K562 (cell line): ENCODE results near the gene UBE2E2. TPM values are rescaled to one million over a fixed set of nuclear protein-coding genes. Genes with fewer than 3 reads are reported as not detected.

Experiments used
- ATAC-seq: fragments of 200-7000 bp; cut with Tn5 transposase; 3 replicates; pipeline ENCODE4 v1.9.1; 2020; ENCODE audit warnings: moderate library complexity
- BruUV-seq: library from RNA; stranded (reverse); fragments of 400-500 nt; replicated peaks from 2 replicates; lab custom pipeline; 2021; lab: Mats Ljungman, UMichigan
- CTCF ChIA-PET: fragments of 300-600 bp; formaldehyde crosslinking; extraction: SDS; loops from one replicate; lab custom pipeline; 2021; ENCODE audit warnings: low intra/inter-chr PET ratio; lab: Yijun Ruan, JAX
- POLR2A ChIA-PET: fragments of 300-600, 350-650 bp; sonication (Branson Sonifier 250); formaldehyde crosslinking; extraction: SDS; loops from one replicate; lab custom pipeline; 2021; ENCODE audit warnings: antibody characterized with exemption, inconsistent platforms; lab: Yijun Ruan, JAX
- DNase-seq, 4 experiments: peaks; one replicate each; pipeline versions ENCODE4 v3.0.0 to v3.0.0-alpha.2; 2011 to 2018; ENCODE audit warnings: low spot score in 3 of 4, mixed read lengths in 3 of 4; ENCODE audit errors: extremely low read depth in 1 of 4
- FAIRE-seq: peaks from 2 replicates; lab custom pipeline; 2011; peaks lifted over from hg19 to GRCh38; lab: Jason Lieb, UNC
- H2AFZ ChIP-seq: 2 replicates; pipeline ENCODE4 v1.6.0; 2011; ENCODE audit warnings: low read depth, low read length, control low read depth, inconsistent platforms
- H3K27ac ChIP-seq: fragments of 200-600 bp; 3 replicates; pipeline ENCODE4 v1.8.0; 2011; ENCODE audit warnings: low read depth, mild to moderate bottlenecking, control low read depth, inconsistent platforms, low read length, moderate library complexity, mixed read lengths; ENCODE audit errors: extremely low read depth
- H3K27me3 ChIP-seq, 2 experiments: fragments of 300-600 bp in 1 of 2; 2 replicates in 1 of 2; 3 replicates in 1 of 2; pipeline versions ENCODE4 v1.6.0 to v1.8.0; 2011; ENCODE audit warnings: inconsistent platforms in 2 of 2, low read length in 2 of 2, mild to moderate bottlenecking in 1 of 2, mixed read lengths in 1 of 2, moderate library complexity in 1 of 2; ENCODE audit not compliant: control insufficient read depth in 2 of 2, insufficient read depth in 2 of 2
- H3K36me3 ChIP-seq: fragments of 300-600 bp; 3 replicates; pipeline ENCODE4 v1.8.0; 2011; ENCODE audit warnings: mild to moderate bottlenecking, low read length, inconsistent platforms; ENCODE audit not compliant: control insufficient read depth, insufficient read depth
- H3K4me1 ChIP-seq, 2 experiments: fragments of 200-600 bp in 1 of 2; replicated peaks in 1 of 2; 2 replicates in 1 of 2; 3 replicates in 1 of 2; pipeline versions ENCODE4 v1.5.1 to v1.8.0; 2011; ENCODE audit warnings: inconsistent platforms in 2 of 2, low read length in 2 of 2, mild to moderate bottlenecking in 1 of 2, mixed read lengths in 1 of 2, moderate library complexity in 1 of 2; ENCODE audit not compliant: control insufficient read depth in 2 of 2, insufficient read depth in 2 of 2
- H3K4me2 ChIP-seq: 2 replicates; pipeline ENCODE4 v1.6.1; 2011; ENCODE audit warnings: low read length, control low read depth, inconsistent platforms, mixed read lengths; ENCODE audit not compliant: insufficient read depth
- H3K4me3 ChIP-seq: fragments of 200-600 bp; sonication (generic), shearing (Covaris generic); 2 replicates; pipeline ENCODE4 v1.5.1; 2016; ENCODE audit warnings: control low read depth, inconsistent platforms
- H3K79me2 ChIP-seq: fragments of 200-600 bp; 3 replicates; pipeline ENCODE4 v1.8.0; 2011; ENCODE audit warnings: low read length, inconsistent platforms; ENCODE audit not compliant: control insufficient read depth, insufficient read depth
- H3K9ac ChIP-seq, 2 experiments: 2 replicates each; pipeline versions ENCODE4 v1.6.0 to v1.6.1; 2011; ENCODE audit warnings: low read depth in 2 of 2, low read length in 2 of 2, control low read depth in 1 of 2, inconsistent platforms in 1 of 2, mild to moderate bottlenecking in 1 of 2, mixed read lengths in 1 of 2; ENCODE audit not compliant: insufficient read depth in 1 of 2
- H3K9me1 ChIP-seq: one replicate; pipeline ENCODE4 v1.6.0; 2011; ENCODE audit warnings: inconsistent platforms, mild to moderate bottlenecking, low read length, moderate library complexity; ENCODE audit not compliant: control insufficient read depth, insufficient read depth
- H3K9me3 ChIP-seq: replicated peaks from 2 replicates; pipeline ENCODE4 v1.5.1; 2011; ENCODE audit warnings: low read depth, low read length, inconsistent platforms; ENCODE audit not compliant: control insufficient read depth, insufficient read depth
- H4K20me1 ChIP-seq: replicated peaks from 2 replicates; pipeline ENCODE4 v1.6.1; 2011; ENCODE audit warnings: low read length, inconsistent platforms, mixed read lengths; ENCODE audit not compliant: control insufficient read depth, insufficient read depth
- NR4A1 ChIP-seq, 2 experiments: fragments of 250-450 bp in 1 of 2; fragments of 450-650 bp in 1 of 2; sonication (Bioruptor Pico) in 1 of 2; IDR thresholded peaks; 2 replicates each; pipeline versions ENCODE4 v1.4.0 to v1.6.1; 2016 to 2020; ENCODE audit warnings: mild to moderate bottlenecking in 2 of 2, missing compliant biosample characterization in 1 of 2, missing genetic modification characterization in 1 of 2, moderate library complexity in 1 of 2
- ZFP1 ChIP-seq: fragments of 450-650 bp; formaldehyde crosslinking; IDR thresholded peaks from 2 replicates; pipeline ENCODE4 v1.4.0; 2020; ENCODE audit warnings: mild to moderate bottlenecking, mixed read lengths
- WGBS: fragments of 100-300 bp; shearing (Covaris generic); methylation state at CpG from one replicate; pipeline ENCODE4 v1.1.6; 2016; ENCODE audit warnings: low coverage, mixed read lengths; ENCODE audit not compliant: insufficient coverage; ENCODE audit errors: missing lambda C conversion rate; 5-methylcytosine and 5-hydroxymethylcytosine counted together
- in situ Hi-C: fragments of 300-500 bp; cut with MboI; formaldehyde crosslinking; loops from 4 replicates; pipeline ENCODE4 v1.15.0; 2018; ENCODE audit warnings: inconsistent platforms, mixed read lengths
- intact Hi-C: fragments of 100-400 bp; cut with micrococcal nuclease; formaldehyde crosslinking; loops from 2 replicates; pipeline ENCODE4 v1.14.2; 2022
- polyA plus RNA-seq, 8 experiments: library from polyadenylated mRNA; depleted of rRNA in 4 of 8; stranded (reverse) in 5 of 8; unstranded in 3 of 8; fragments of >200 nt; fragmentation: Nextera tagmentation in 2 of 8; fragmentation: Illumina TruSeq in 1 of 8; extraction: Ambion mirVana in 2 of 8; extraction: Trizol in 1 of 8; gene quantifications; 2 replicates each; pipeline versions ENCODE4 v1.2.1 to v1.2.3, GENCODE V29; 2011 to 2014; ENCODE audit warnings: inconsistent platforms in 1 of 8, missing spikeins in 1 of 8
- total RNA-seq, 7 experiments: library from RNA; depleted of rRNA in 6 of 7; stranded (reverse); fragments of >200 nt in 6 of 7; fragmentation: Illumina TruSeq in 2 of 7; extraction: Trizol in 2 of 7; gene quantifications; 2 replicates each; pipeline versions ENCODE4 v1.2.1 to v1.2.3, GENCODE V29; 2011 to 2021; ENCODE audit warnings: low replicate concordance in 1 of 7
- TF ChIP-seq, protein P1 (sequence below): sonication (generic); formaldehyde crosslinking; IDR thresholded peaks from 2 replicates; pipeline ENCODE4 v1.8.0; 2022; ENCODE audit warnings: missing genetic modification reagents, mild to moderate bottlenecking, moderate library complexity, borderline replicate concordance
- TF ChIP-seq, protein P2 (sequence below): fragments of 450-650 bp; IDR thresholded peaks from 2 replicates; pipeline ENCODE4 v1.6.1; 2014; ENCODE audit warnings: low read depth, mild to moderate bottlenecking, moderate library complexity, borderline replicate concordance
- TF ChIP-seq, protein P3 (sequence below): fragments of 250-450 bp; sonication (Bioruptor Pico); IDR thresholded peaks from 2 replicates; pipeline ENCODE4 v1.5.0; 2021; ENCODE audit warnings: mild to moderate bottlenecking, moderate library complexity

Gene UBE2E2
- total and polyA plus RNA-seq, 9 of the 15 experiments (the other 6 are each of a cell fraction or from before 2014, with no cell fraction given) = 0.22 to 5.1 (median 1.9) TPM

DNA sequence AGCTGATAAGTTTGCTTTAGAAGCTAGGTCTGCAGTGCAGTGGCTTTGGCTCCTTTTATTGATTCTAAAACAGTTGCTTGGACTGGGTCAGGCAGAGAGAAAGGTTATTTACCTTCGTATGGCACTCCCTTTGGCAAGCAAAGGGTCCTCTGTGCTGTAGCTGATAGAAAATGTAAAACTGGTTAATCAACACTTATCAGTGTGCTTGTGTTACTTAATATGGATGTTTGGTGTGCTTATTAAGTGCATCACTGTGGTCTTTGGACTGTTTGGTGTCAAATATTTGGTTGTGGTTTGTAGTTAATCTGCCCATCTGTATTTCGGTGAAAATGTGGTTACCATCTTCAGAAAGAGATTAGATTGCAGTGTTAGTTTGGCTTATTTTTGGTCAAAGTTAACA is 16.0 kb downstream of the UBE2E2 start (continued):
- TF ChIP-seq, protein P1, sequence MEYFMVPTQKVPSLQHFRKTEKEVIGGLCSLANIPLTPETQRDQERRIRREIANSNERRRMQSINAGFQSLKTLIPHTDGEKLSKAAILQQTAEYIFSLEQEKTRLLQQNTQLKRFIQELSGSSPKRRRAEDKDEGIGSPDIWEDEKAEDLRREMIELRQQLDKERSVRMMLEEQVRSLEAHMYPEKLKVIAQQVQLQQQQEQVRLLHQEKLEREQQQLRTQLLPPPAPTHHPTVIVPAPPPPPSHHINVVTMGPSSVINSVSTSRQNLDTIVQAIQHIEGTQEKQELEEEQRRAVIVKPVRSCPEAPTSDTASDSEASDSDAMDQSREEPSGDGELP (CRISPR knock-in tag) = no peak
- TF ChIP-seq, protein P2, sequence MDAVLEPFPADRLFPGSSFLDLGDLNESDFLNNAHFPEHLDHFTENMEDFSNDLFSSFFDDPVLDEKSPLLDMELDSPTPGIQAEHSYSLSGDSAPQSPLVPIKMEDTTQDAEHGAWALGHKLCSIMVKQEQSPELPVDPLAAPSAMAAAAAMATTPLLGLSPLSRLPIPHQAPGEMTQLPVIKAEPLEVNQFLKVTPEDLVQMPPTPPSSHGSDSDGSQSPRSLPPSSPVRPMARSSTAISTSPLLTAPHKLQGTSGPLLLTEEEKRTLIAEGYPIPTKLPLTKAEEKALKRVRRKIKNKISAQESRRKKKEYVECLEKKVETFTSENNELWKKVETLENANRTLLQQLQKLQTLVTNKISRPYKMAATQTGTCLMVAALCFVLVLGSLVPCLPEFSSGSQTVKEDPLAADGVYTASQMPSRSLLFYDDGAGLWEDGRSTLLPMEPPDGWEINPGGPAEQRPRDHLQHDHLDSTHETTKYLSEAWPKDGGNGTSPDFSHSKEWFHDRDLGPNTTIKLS = no peak

DNA sequence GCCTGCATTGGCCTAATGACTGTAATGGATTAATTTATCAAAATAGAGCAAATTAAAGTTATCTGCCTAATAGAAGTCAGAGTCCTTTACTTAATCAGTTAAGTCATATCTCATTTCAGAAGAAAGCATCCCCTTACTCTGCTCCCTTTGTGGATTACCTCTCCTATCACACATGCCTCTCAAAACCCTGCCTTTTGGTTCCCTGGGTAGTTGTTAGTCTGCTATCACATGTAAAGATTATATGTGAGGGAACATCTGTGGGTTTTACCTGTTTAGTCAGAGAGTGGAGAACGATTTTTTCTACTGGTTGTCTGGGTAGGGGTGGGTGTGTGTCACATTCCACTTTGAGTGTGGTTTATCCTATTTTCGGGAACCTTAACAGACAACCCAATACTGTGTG is 16.4 kb downstream of the UBE2E2 start:
- Histone ChIP-seq H4K20me1 (no peaks in the 10 kb centered on the region), H2AFZ (no peak overlapping the region), H3K4me2 (no peak overlapping the region), H3K79me2 (no peaks in the 10 kb centered on the region), H3K9me1 (no peaks in the 10 kb centered on the region), H3K4me1 (no peaks in the 10 kb centered on the region), H3K4me3 (no peak overlapping the region), H3K9me3 (no peaks in the 10 kb centered on the region), H3K27me3 (no peaks in the 10 kb centered on the region), H3K27ac (no peak overlapping the region), H3K9ac (no peak overlapping the region), H3K36me3 (no peaks in the 10 kb centered on the region)
- no peak for ATAC-seq
- DNase-seq = no peak
- WGBS = 0% methylated on average over 2 of the region's 2 CpGs
- no peak for FAIRE-seq
- ChIA-PET POLR2A (no interaction called here), CTCF (no interaction called here)
- TF ChIP-seq ZFP1 (no peak), NR4A1 (CRISPR knock-in tag; IDR thresholded peaks at IDR 0.05) (no peak), NR4A1 (tag; IDR thresholded peaks at IDR 0.05) (no peak)
- TF ChIP-seq, protein P3, sequence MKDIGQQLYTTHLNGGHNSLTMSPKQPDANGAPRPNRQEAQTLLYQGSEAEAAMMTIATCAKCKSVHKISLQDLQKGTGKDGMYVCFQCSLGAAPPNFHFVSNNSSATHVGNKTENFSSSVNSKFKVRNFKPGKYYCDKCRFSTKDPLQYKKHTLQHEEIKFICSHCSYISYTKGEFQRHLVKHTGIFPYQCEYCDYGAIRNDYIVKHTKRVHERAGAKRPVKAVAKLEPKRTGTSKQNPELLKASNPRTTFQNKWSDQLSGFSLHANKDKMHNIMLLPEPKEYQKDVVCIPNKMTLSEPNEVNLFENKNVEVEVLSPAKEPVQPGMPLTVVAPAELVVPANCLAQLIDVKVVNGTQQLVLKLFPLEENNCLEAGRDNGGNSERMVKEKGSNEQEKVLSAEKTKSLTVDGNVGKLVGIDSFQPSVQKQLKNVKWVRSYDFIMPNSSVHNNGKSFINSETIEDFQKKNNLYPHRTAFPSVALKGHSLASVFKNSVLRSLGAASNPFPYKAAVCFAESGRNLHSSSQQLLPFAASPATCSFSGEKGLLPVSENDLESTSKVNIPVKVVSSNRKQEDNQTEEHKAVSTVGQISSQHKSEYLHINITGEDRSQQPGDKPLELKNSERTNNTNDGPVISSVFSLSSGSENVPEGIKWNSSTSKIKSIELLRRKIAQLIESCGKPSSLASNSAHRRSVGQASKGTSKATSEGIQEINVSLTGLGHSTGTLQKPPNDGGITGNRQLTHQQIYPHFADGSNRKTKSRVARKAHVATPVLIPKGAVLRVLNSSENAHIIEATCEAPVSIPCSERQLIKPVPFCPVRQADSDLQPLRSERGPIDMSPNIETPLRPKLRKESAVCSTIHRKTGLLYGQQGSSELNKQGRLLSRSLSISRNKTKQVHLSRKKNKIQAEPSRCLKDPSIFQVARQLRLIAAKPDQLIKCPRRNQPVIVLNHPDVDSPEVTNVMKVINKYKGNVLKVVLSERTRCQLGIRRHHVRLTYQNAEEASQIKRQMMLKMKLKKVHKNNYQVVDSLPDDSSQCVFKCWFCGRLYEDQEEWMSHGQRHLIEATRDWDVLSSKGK (CRISPR knock-in tag) = no peak
- intact Hi-C loops (no loop called here), in situ Hi-C loops (loop anchor here (25.0 kb wide), 1 partner anchor 818 kb away; no protein-coding TSS in a partner anchor)
- BruUV-seq = no TSS peak
